NT2/D1 (cell line): ENCODE measurements around the gene IGFBP5.

Experiments used
- SUZ12 ChIP-seq: IDR thresholded peaks from 2 replicates; pipeline ENCODE4 v1.6.1; 2011; ENCODE audit not compliant: insufficient read length, insufficient read depth; ENCODE audit errors: extremely low read depth
- YY1 ChIP-seq: IDR thresholded peaks from 2 replicates; pipeline ENCODE4 v1.6.1; 2011; ENCODE audit not compliant: insufficient read length, insufficient read depth

DNA sequence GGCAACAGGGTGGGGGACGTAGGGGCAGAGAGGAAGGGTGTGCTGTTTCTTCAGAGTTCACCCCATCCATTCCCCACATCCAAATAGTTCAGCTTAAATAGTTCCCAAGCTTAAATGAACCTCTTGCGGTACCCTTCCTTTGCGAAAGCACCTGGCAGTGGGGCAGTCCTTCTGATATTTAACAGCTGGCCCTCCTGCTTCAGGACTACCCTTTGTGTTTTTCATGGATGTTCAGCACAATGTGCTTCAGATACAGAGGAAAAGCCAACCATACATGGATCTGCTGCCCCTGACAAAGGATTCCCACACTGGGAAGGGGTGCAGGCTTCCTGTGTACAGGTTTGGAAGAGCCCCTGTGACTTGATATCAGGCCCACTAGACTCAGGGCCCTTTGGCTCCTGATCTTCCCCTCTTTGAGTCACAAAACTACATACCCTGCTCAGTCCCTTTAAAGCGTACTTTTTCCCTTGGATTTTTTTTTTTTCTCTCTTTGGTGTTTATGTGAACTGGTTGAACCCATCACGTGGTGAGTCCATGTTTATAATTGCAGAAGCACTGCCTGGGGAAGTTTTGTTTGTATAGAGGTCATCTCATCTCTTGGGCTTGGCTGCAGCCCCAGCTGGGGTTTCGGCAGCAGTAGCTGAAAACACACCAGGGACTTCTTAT is 45.3 kb upstream of the IGFBP5 start:
- TF ChIP-seq SUZ12 (no peak), YY1 (no peak)
